Measurements from ENCODE around the gene OSGEPL1.

DNA sequence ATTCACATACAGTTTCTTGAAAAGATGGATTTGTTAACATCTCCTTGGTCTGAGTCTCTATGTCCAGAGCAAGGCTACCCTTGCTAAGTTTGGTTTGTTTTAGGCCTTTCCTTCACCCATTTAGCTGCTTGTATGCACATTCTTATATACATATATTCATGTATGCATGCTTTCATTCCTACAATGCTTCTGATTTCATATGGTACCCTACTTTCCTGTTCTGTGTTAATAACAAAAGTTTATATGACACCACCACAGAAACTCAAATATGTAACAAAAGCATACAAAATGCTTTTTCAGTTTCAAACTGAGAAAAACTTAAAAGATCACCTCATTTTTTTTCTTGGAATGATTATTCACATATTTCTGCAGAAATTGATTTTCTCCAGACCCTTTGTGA is 39.4 kb downstream of the OSGEPL1 start:
- TF ChIP-seq, protein P1, sequence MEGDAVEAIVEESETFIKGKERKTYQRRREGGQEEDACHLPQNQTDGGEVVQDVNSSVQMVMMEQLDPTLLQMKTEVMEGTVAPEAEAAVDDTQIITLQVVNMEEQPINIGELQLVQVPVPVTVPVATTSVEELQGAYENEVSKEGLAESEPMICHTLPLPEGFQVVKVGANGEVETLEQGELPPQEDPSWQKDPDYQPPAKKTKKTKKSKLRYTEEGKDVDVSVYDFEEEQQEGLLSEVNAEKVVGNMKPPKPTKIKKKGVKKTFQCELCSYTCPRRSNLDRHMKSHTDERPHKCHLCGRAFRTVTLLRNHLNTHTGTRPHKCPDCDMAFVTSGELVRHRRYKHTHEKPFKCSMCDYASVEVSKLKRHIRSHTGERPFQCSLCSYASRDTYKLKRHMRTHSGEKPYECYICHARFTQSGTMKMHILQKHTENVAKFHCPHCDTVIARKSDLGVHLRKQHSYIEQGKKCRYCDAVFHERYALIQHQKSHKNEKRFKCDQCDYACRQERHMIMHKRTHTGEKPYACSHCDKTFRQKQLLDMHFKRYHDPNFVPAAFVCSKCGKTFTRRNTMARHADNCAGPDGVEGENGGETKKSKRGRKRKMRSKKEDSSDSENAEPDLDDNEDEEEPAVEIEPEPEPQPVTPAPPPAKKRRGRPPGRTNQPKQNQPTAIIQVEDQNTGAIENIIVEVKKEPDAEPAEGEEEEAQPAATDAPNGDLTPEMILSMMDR (IDR thresholded peaks at IDR 0.05) = no peak
- TF ChIP-seq POLR2A (IDR thresholded peaks at IDR 0.05; ENCODE audit: low read depth) (no peak), EP300 (IDR thresholded peaks at IDR 0.05) (no peak), POLR2AphosphoS5 (IDR thresholded peaks at IDR 0.05) (no peak)

Measured in esophagus muscularis mucosa (tissue), 4 donors.